Stimulated activated CD8-positive, alpha-beta memory T cell treated with anti-CD3 and anti-CD28 coated beads, Interleukin-4, amount 100 ng/mL, for 48 hours (primary cell): ENCODE measurements around the gene TDP2.

Source experiments
- DNase-seq: peaks from one replicate; pipeline ENCODE4 v3.0.0-alpha.2; 2020

The TDP2 gene, protein sequence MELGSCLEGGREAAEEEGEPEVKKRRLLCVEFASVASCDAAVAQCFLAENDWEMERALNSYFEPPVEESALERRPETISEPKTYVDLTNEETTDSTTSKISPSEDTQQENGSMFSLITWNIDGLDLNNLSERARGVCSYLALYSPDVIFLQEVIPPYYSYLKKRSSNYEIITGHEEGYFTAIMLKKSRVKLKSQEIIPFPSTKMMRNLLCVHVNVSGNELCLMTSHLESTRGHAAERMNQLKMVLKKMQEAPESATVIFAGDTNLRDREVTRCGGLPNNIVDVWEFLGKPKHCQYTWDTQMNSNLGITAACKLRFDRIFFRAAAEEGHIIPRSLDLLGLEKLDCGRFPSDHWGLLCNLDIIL

DNA sequence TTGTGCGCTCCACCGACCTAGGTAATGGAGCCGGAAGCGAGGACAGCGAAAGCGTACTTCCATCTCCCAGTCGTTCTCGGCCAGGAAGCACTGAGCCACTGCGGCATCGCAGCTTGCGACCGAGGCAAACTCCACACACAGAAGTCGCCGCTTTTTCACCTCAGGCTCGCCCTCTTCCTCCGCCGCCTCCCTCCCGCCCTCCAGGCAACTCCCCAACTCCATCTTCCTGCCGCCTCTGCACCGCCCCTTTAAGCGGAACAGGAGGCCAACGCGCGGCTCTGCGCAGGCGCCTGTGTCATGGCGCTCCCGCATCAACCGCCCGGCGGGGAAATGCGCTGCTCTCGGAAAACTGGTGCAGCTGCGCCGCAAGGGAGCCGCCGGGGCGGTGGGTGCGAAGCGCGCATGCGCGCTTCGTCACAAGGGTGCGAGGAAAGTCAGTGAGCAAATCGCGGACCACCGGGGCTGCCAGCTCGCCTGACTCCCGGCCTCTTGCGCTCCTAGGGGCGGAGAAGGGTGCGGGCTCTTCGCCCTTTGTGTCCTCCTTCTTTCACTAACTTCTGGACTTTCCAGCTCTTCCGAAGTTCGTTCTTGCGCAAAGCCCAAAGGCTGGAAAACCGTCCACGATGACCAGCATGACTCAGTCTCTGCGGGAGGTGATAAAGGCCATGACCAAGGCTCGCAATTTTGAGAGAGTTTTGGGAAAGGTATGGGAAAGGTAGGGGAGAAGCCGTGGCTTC is at the start of gene TDP2, which contains the start of gene ACOT13:
Gene TDP2 (minus strand): TSS at position 259 of the 737 bp plus-strand sequence. CDS start 37 bp downstream, at position 222.
Gene ACOT13 (plus strand): TSS at position 437 of the 737 bp plus-strand sequence. CDS start 187 bp downstream, at position 624.
- DNase-seq: peak; percentile 95

DNA sequence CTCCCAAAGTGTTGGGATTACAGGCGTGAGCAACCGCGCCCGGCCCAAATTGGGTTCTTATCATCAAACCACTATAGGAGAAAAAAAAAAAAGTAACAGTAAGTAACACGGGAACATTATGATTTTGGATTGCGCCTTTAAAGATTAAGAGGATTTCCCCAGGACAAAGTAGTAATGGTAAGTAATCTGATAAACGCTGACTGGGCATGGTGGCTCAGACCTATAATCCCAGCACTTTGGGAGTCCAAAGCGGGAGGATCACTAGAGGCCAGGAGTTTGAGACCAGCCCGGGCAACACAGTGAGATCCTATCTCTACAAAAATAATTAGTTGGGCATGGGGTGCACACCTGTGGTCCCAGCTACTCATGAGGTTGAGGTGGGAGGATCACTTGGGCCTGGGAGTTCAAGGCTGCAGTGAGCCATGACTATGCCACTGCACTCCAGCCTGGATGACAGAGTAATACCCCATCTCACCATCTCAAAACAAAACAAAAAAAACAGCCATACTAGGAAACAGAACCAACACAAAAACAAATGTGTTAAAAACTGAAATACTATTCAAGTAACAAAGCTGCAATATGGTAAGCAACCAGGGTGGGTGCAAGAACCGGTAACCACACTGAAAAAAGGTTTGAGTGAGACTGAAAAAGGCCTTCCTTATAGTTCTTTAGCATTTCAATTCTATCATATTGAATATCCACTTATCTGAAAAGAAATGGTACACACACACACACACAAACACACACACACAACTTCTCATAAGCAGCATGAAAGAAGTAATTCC is 44.0 kb upstream of the TDP2 start:
- DNase-seq: no peak

DNA sequence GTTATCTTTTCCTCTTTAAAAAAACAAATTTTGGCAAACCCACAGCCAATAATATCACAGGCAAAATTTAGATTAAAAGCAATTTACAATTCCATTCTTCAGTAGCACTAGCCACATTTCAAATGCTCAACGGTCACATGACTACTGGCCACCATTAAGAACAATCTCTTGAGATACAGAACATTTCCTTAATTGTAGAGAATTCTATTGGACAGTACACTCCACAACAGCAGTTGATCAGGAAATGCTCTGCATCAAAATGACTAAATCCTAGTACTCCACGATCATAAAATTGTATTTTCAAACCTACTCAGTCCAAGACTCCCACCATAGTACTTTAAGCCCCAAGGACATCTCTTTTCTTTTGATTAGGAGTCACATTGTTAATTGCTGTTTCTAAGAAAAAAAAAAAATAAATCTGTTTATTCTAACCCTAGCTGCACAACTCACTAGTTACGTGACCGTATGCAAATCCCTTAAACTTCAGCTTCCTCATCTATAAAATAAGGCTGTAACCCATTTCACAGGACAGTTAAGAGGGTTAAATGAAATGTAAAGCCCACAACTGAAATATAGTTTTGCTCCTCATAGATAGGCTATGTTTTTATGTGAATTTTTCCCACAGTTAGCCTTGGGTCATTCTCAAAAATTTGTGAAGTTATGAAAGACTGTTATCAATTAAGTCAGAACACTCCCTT is 42.5 kb upstream of the TDP2 start:
- DNase-seq: no peak

DNA sequence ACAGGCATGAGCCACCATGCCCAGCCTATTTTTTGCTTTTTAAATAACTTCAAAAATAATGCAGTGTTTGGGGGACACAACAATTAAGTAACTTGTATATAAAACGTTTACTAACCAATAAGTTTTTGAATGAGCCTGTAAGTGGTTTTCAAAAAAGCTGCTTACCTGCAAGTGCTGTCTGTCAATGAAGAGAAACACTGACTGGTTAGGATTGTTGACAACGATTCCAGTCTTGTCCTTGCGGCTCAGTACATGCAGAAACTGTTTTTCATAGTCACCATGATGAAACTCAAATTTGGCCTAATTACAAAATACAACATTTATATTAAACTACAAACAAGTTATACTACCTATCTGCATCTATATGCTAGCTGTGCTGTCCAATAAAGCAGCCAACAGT is 41.9 kb upstream of the TDP2 start:
- no peak for DNase-seq

DNA sequence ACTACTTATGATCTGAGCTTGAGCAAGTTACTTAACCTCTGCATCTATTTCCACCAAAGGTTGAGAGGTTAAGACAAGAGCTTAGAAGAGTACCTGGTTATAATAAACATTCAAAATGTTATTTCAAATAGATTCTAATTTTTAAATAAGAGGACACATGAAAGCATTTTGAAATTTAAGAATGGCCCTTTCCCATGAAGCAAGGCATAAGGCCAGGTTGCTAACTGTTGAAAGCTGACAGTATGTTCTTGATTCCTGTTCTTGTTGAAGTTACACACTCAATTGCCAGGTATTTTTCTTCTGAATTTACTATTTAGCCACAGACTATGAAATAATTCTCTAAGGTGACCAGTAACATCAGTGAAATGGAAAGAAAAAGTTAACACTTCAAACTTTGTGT is 37.8 kb upstream of the TDP2 start:
- no peak for DNase-seq

DNA sequence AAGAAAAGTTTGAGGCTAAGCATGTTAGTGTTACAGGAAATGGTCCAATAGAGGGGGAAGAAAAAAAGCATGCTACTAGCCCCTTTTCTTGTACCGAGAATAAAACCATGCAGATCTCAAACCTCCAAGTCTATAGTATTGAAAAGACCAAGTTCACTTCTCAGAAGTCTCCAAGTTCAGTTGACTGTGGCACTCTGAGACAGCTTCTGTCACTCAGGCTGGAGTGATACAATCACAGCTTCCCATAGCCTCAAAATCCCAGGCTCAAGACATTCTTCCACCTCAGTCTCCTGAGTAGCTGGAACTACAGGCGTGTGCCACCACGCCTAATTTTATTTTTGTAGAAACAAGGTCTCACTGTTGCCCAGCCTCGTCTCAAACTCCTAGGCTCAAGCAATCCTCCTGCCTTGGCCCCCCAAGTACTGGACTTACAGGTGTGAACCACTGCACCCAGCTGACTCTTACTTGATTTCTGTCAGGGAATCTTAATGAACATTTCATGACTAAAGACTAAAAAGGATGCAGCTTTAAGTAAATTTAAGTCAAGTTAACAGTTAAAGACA is 36.1 kb upstream of the TDP2 start:
- DNase-seq: no peak

DNA sequence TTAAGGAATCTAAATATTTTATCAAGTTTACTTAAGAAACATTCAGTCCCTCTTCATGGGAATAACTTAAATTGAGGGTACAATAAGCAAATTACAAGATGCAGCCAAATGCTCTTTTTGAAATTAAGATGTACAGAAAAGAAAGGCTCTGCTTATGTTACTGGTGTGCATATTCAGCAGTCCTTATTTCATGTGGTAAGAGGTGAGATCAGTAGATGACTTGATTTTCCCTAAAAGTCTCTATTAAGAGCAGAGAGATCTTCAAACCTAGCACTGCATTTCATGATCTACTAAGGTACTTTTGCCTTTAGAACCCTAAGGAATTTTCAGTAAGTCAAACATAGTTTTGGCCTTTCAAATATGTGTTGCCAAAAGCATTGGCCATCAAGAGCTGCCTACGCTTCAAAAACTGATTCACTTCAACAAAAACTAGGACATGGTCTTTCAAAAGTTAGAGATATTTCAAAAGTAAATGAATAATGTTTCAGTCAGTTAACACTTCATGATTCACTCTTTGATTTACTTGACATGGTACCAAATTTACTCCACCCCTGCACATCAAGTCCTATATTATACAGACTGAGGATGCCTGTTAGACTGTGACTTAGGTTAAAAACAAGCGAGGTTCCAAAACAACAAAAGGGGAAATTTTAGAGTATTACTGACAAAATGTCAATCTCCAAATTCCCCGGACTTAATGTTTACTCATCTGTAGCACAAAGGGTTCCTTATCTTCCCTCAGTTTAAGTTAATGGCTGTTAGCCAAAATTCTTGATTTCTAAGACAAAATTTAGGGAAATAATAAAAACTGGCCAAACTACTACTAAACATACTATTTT is 33.0 kb upstream of the TDP2 start:
- DNase-seq: no peak

DNA sequence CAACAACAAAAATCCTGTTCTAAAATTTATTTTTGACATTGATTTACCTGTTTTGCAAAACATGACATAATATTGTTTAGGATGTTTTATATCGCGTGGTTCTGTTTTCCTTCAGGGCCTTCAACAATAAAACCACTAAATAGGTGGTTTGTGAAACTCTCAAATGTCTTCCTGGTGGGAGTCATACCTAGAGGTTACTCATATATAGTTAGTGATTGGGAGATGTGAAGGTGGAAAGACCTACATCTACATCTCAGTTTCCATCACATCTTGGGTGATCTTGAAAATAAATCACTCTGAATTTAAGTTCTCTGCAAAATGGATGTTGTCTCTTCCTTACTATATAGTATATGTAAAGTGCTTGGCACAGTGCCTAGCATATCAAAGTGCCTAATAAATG is 29.4 kb upstream of the TDP2 start:
- no peak for DNase-seq

DNA sequence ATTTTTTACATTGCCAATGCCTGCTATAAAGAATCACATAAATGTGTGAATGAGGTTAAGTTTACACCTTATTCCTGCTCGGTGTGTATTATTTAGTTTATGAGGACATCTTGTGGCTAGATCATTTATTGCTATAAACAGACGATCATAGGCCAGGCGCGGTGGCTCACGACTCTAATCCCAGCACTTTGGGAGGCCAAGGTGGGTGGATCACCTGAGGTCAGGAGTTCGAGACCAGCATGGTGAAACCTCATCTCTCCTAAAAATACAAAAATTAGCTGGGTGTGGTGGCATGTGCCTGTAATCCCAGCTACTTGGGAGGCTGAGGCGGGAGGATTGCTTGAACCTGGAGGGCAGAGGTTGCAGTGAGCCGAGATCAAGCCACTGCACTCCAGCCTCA is 28.9 kb upstream of the TDP2 start:
- DNase-seq: peak; percentile 49

GRCh38 chr6:24694198-24694597 is 27.5 kb upstream of the TDP2 start:
- DNase-seq: no peak

- DNase-seq: no peak
These were observed 26.3 kb upstream of the TDP2 start for GRCh38 chr6:24692848-24693592.

DNA sequence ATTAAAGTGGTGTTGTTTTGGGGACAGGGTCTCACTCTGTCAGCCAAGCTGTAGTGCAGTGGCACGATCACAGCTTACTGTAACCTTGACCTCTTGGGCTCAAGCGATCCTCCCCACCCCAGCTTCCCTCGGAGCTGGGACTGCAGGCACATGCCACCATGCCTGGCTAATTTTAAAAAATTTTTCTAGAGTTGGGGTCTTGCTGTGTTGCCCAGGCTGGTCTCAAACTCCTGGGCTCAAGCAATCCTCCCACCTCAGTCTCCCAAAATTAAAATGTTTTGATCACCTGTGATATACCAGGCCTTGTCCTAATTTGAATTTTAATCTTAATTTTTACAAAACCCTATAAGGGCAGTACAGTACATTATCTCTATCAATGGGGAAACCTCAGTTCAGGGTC is 25.7 kb upstream of the TDP2 start:
- no peak for DNase-seq

DNA sequence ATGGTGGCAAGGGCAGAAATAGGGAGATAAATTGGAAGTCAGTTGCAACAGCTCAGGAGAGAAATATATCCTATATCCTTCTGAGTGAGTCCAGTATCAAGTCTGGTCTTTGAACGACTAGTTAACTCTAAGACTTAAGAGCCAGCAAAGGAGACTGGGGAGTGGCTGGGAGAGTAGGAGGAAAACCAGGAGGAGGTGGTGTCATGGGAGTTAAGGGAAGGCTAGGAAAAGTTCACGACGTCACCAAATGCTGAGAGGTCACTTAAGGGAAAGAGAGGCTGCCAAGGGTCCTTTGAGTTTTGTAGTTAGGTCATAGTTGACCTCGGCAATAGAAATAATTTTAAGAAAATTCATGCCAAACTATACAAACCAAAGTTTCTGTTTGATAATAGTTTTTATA is 25.3 kb upstream of the TDP2 start:
- DNase-seq: no peak

DNA sequence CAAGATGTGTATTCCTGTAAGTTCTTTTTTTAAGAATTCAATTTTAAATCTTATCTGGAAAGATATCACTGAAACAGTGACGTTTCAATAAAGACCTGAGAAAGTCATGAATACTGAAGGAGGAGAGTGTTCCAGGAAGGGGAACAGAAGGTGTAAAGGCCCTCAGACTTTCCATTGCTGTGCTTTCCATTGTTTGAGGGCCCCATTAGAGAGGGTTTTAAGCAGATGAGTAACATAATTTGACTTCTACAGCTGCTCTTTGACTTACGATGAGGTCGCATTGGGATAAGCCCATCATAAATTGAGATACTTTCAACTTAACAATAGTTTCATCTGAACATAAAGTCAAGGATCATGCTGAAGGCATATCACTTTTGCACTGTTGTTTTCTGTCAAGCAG is 24.9 kb upstream of the TDP2 start:
- DNase-seq: no peak

DNA sequence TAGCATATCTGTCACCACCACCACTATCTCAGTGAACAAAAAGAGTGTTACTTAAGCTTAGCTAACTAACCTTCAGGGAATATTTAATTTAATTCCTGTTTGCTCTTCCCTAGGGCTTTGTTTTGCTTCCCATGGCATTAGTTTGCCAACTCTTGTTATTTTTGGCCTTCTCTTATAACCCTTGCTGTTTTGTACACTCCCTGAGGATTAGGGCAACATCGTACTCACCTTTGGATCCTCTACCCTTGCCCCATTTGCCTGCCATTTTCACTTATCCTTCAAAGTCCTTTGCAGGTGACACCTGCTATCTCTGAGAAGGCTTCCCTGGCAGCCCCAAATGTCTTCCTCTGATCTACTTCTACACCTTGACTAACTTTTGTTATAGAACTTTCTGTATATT is 23.9 kb upstream of the TDP2 start:
- DNase-seq: no peak

GRCh38 chr6:24689964-24690363 is 23.3 kb upstream of the TDP2 start:
- no peak for DNase-seq

GRCh38 chr6:24686946-24687345 is 20.2 kb upstream of the TDP2 start:
- no peak for DNase-seq

- no peak for DNase-seq
These were observed 19.7 kb upstream of the TDP2 start for GRCh38 chr6:24686408-24686807.

- no peak for DNase-seq
These were observed 16.9 kb upstream of the TDP2 start for GRCh38 chr6:24683297-24684296.

DNA sequence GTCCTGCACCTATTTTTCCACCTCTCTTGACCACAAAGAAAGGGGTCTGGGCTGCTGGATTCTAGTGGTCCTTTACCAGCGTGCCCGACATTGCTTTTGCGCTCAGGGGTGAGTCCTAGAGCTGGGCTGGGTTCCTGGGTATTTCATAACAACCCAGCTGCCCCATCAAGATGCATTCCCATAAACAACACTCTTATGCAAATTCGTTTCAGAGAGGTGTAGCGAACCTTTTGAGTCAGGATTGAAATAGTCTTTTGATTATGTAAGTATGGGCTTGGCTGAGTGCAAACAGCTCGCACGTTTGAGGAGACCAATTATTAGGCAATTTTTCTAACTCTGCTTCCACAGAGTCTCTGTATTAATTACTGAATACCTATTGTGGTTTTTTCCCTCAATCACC is 13.9 kb upstream of the TDP2 start:
- no peak for DNase-seq
